Smooth muscle cell (in vitro differentiated cells): ENCODE results near the gene HMX2. TPM values are rescaled to one million over a fixed set of nuclear protein-coding genes. Genes with fewer than 3 reads are reported as not detected.

ENCODE experiments used
- DNase-seq: peaks from one replicate; lab custom pipeline; 2025; ENCODE audit not compliant: unreplicated experiment; lab: John Stamatoyannopoulos, UW
- H2AFZ ChIP-seq: fragments of 200-600 bp; sonication (generic); 2 replicates; pipeline ENCODE4 v1.6.0; 2016; ENCODE audit warnings: antibody characterized with exemption, low read depth, mild to moderate bottlenecking
- H3F3A ChIP-seq: fragments of 200-600 bp; sonication (generic); 2 replicates; pipeline ENCODE4 v1.6.0; 2017; ENCODE audit warnings: antibody characterized with exemption, low read depth
- H3K27ac ChIP-seq: fragments of 200-600 bp; sonication (generic); 2 replicates; pipeline ENCODE4 v1.5.1; 2016; ENCODE audit warnings: low read depth, mild to moderate bottlenecking
- H3K27me3 ChIP-seq: fragments of 200-600 bp; sonication (generic); 2 replicates; pipeline ENCODE4 v1.6.1; 2016; ENCODE audit warnings: low read depth, mild to moderate bottlenecking
- H3K36me3 ChIP-seq: fragments of 200-600 bp; sonication (generic); 2 replicates; pipeline ENCODE4 v1.5.1; 2016; ENCODE audit warnings: low read depth
- H3K4me1 ChIP-seq: fragments of 200-600 bp; sonication (generic); 2 replicates; pipeline ENCODE4 v1.5.1; 2016; ENCODE audit warnings: low read depth
- H3K4me2 ChIP-seq: fragments of 200-600 bp; sonication (generic); 2 replicates; pipeline ENCODE4 v1.6.0; 2016; ENCODE audit warnings: mild to moderate bottlenecking
- H3K4me3 ChIP-seq: fragments of 200-600 bp; sonication (generic); 2 replicates; pipeline ENCODE4 v1.5.1; 2016; ENCODE audit warnings: mild to moderate bottlenecking
- H3K79me2 ChIP-seq: fragments of 200-600 bp; sonication (generic); 2 replicates; pipeline ENCODE4 v1.6.0; 2016; ENCODE audit warnings: low read depth, mild to moderate bottlenecking
- H3K9ac ChIP-seq: fragments of 200-600 bp; sonication (generic); 2 replicates; pipeline ENCODE4 v1.6.0; 2016; ENCODE audit warnings: low read depth
- H3K9me3 ChIP-seq: fragments of 200-600 bp; sonication (generic); replicated peaks from 2 replicates; pipeline ENCODE4 v1.5.1; 2016; ENCODE audit warnings: low read depth
- H4K20me1 ChIP-seq: fragments of 200-600 bp; sonication (generic); 2 replicates; pipeline ENCODE4 v1.6.0; 2016; ENCODE audit warnings: low read depth
- WGBS: methylation state at CpG from one replicate; pipeline ENCODE4 v1.1.7; 2016; ENCODE audit warnings: low lambda C conversion rate; 5-methylcytosine and 5-hydroxymethylcytosine counted together
- polyA plus RNA-seq: library from polyadenylated mRNA; unstranded; fragments of >200 nt; fragmentation: Nextera tagmentation; extraction: Ambion mirVana; gene quantifications from 2 replicates; pipeline ENCODE4 v1.2.1, GENCODE V29; 2016
- total RNA-seq: library from RNA; depleted of rRNA; stranded (reverse); fragments of >200 nt; gene quantifications from 2 replicates; pipeline ENCODE4 v1.2.3, GENCODE V29; 2014
- TF ChIP-seq, protein P1 (sequence below): fragments of 200-600 bp; sonication (generic); IDR thresholded peaks from 2 replicates; pipeline ENCODE4 v1.5.1; 2017; ENCODE audit warnings: borderline replicate concordance, mild to moderate bottlenecking, antibody characterized with exemption; ENCODE audit not compliant: insufficient read depth, poor library complexity, severe bottlenecking

HMX2 gene
- total and polyA plus RNA-seq, 2 experiments from 2014 or later = not detected

DNA sequence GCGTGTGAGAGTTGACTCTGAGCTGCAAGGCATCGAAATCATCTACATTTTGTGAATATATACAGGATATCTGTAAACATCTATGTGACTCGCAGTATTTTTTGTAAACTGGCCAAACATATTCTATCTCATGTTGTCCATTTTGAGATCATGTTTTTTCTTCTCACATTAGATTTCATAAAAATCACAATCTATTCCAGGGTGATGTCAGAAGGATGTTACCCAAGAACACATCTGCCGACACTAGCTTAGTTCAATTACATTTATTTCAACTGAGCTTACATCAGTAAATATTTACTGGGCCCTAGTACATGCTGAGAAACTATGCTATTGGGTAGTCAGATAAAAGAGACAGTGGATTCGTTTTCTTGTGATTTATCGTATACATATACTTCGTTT, 3.8 kb downstream of the HMX2 start:
- Histone ChIP-seq H3K27me3 (peaks cover 67% of the 10 kb centered on the region), H3K9ac (no peak overlapping the region), H3K36me3 (peaks cover 8% of the 10 kb centered on the region), H2AFZ (no peak overlapping the region), H3K4me2 (no peak overlapping the region), H3K27ac (no peak overlapping the region), H3K79me2 (peaks cover 20% of the 10 kb centered on the region), H4K20me1 (peaks cover 20% of the 10 kb centered on the region), H3K9me3 (no peaks in the 10 kb centered on the region), H3K4me3 (no peak overlapping the region), H3F3A (no peaks in the 10 kb centered on the region), H3K4me1 (peaks cover 32% of the 10 kb centered on the region)
- WGBS = 27% methylated on average over 7 of the region's 7 CpGs
- no peak for DNase-seq
- TF ChIP-seq, protein P1, sequence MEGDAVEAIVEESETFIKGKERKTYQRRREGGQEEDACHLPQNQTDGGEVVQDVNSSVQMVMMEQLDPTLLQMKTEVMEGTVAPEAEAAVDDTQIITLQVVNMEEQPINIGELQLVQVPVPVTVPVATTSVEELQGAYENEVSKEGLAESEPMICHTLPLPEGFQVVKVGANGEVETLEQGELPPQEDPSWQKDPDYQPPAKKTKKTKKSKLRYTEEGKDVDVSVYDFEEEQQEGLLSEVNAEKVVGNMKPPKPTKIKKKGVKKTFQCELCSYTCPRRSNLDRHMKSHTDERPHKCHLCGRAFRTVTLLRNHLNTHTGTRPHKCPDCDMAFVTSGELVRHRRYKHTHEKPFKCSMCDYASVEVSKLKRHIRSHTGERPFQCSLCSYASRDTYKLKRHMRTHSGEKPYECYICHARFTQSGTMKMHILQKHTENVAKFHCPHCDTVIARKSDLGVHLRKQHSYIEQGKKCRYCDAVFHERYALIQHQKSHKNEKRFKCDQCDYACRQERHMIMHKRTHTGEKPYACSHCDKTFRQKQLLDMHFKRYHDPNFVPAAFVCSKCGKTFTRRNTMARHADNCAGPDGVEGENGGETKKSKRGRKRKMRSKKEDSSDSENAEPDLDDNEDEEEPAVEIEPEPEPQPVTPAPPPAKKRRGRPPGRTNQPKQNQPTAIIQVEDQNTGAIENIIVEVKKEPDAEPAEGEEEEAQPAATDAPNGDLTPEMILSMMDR = no peak

DNA sequence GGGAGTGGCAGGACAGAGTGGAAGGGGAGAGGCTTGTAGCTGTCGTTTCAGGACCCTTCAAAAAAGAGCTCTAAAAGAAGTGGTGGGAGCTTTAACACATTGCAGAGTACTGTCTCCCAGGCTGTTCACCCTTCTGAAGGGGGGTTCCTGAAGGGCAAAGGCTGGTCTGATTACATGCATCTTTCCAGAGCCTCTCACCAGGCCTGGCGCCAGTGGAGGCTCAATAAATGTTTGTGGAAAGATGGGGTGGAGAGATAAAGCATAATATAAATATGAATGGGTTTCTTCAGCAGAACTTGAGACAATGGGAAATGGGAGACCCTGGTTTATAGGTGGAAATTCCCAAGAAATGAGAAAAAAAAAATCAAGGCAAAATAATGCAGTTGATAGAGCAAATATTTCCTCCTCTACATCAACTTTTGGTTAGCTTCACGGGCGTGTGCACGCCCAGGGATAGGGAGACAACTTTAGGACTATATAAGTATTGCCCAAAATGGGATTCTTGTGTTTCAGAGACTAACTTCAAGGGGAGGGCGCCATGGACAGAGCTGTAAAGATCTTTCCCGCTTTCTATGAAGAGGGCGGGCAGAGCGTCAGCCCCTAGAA, 5.7 kb downstream of the HMX2 start:
- Histone ChIP-seq H2AFZ (no peak overlapping the region), H3K36me3 (peaks cover 8% of the 10 kb centered on the region), H3K27ac (no peak overlapping the region), H3F3A (no peaks in the 10 kb centered on the region), H3K9ac (no peak overlapping the region), H4K20me1 (peaks cover 38% of the 10 kb centered on the region), H3K9me3 (no peaks in the 10 kb centered on the region), H3K27me3 (peaks cover 49% of the 10 kb centered on the region), H3K4me2 (peak overlapping the region; percentile 52), H3K4me3 (no peak overlapping the region), H3K79me2 (peaks cover 38% of the 10 kb centered on the region), H3K4me1 (peaks cover 32% of the 10 kb centered on the region)
- TF ChIP-seq, protein P1 = no peak
- DNase-seq = no peak
- 39% methylated on average over 9 of the region's 9 CpGs for WGBS

DNA sequence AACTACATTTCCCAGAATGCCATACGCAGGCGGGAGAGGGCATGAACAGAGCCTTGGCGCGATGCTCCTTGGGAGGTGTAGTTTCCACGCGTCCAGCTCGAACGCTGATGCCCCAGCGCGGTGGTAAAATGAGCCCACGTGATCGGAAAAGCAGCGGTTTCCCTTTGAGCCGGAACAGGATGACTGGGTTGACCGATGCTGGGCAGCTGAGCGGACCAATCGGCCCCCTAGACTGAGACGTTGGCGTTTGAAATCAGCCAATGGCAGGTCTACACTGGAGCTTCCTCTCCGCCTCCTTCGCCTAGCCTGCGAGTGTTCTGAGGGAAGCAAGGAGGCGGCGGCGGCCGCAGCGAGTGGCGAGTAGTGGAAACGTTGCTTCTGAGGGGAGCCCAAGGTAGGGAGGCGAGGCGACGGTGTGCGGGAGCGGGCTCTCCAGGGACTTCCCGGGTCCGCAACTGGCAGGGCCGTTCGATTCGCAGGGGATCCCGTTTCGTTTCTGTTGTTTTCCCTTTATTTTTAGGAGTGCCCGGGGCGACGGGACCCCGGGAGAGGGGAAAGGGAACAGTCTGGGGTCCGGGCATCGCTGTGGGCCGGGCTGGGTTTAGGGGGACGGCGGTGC, 6.3 kb downstream of the HMX2 start, which contains the start of gene BUB3:
Gene BUB3, plus strand, starts transcription at position 311 of the 619 bp plus-strand sequence. CDS start 516 bp downstream, outside the sequence.
- Histone ChIP-seq H3K27me3 (peaks cover 43% of the 10 kb centered on the region), H3K4me1 (peaks cover 32% of the 10 kb centered on the region), H3K4me3 (peak within 1 kb of the TSS; percentile 97), H3K9ac (peak within 1 kb of the TSS; percentile 85), H3K36me3 (peaks cover 8% of the 10 kb centered on the region), H3K27ac (peak within 1 kb of the TSS; percentile 64), H3K79me2 (peaks cover 44% of the 10 kb centered on the region), H3K9me3 (no peaks in the 10 kb centered on the region), H4K20me1 (peaks cover 44% of the 10 kb centered on the region), H2AFZ (peak within 1 kb of the TSS; percentile 98), H3F3A (no peaks in the 10 kb centered on the region), H3K4me2 (peak within 1 kb of the TSS; percentile 87)
- peak; percentile 79 for DNase-seq
- under 1% methylated on average over 41 of the region's 50 CpGs for WGBS
- TF ChIP-seq, protein P1 = no peak
